ENCODE results near the gene GSKIP.

DNA sequence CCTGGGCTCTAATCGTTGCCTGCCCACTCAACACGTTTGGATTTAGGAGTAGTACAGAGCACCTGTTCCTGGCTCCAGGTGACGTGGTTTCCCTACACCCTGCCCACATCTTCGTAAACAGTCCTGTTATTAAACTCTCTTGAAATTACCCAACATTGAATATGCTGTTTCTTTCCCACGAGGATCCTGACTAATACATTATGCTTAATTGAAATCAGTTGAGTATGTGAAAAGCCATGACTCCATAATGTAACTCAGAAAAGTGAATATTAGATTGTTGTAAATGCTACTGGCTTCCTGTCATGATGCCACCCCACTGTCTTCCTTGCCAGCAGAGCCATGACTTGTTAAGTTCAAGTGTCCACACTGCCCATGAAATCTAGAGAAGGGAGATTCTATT, 50.2 kb downstream of the GSKIP start:
- TF ChIP-seq, protein P1, sequence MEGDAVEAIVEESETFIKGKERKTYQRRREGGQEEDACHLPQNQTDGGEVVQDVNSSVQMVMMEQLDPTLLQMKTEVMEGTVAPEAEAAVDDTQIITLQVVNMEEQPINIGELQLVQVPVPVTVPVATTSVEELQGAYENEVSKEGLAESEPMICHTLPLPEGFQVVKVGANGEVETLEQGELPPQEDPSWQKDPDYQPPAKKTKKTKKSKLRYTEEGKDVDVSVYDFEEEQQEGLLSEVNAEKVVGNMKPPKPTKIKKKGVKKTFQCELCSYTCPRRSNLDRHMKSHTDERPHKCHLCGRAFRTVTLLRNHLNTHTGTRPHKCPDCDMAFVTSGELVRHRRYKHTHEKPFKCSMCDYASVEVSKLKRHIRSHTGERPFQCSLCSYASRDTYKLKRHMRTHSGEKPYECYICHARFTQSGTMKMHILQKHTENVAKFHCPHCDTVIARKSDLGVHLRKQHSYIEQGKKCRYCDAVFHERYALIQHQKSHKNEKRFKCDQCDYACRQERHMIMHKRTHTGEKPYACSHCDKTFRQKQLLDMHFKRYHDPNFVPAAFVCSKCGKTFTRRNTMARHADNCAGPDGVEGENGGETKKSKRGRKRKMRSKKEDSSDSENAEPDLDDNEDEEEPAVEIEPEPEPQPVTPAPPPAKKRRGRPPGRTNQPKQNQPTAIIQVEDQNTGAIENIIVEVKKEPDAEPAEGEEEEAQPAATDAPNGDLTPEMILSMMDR (IDR thresholded peaks at IDR 0.05; ENCODE audit: insufficient read depth, low read length): no peak
- no peak for TF ChIP-seq POLR2AphosphoS5 (IDR thresholded peaks at IDR 0.05; ENCODE audit: low read depth)
- TF ChIP-seq SPI1 (IDR thresholded peaks at IDR 0.05; ENCODE audit: borderline replicate concordance, low read depth): no peak
- TF ChIP-seq, protein P2, sequence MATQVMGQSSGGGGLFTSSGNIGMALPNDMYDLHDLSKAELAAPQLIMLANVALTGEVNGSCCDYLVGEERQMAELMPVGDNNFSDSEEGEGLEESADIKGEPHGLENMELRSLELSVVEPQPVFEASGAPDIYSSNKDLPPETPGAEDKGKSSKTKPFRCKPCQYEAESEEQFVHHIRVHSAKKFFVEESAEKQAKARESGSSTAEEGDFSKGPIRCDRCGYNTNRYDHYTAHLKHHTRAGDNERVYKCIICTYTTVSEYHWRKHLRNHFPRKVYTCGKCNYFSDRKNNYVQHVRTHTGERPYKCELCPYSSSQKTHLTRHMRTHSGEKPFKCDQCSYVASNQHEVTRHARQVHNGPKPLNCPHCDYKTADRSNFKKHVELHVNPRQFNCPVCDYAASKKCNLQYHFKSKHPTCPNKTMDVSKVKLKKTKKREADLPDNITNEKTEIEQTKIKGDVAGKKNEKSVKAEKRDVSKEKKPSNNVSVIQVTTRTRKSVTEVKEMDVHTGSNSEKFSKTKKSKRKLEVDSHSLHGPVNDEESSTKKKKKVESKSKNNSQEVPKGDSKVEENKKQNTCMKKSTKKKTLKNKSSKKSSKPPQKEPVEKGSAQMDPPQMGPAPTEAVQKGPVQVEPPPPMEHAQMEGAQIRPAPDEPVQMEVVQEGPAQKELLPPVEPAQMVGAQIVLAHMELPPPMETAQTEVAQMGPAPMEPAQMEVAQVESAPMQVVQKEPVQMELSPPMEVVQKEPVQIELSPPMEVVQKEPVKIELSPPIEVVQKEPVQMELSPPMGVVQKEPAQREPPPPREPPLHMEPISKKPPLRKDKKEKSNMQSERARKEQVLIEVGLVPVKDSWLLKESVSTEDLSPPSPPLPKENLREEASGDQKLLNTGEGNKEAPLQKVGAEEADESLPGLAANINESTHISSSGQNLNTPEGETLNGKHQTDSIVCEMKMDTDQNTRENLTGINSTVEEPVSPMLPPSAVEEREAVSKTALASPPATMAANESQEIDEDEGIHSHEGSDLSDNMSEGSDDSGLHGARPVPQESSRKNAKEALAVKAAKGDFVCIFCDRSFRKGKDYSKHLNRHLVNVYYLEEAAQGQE (IDR thresholded peaks at IDR 0.05; ENCODE audit: insufficient replicate concordance, low read depth): no peak
- TF ChIP-seq GABPA (IDR thresholded peaks at IDR 0.05; ENCODE audit: low read depth): no peak
